Left lung (tissue), 10 donors: Measurements from ENCODE around the gene TGM3. TPM values are rescaled to one million over a fixed set of nuclear protein-coding genes. Genes with fewer than 3 reads are reported as not detected.

Experiments used
- ATAC-seq: fragments of 200-7000 bp; cut with Tn5 transposase; one replicate; pipeline ENCODE4 v1.9.1; 2020; ENCODE audit warnings: moderate library complexity
- DNase-seq, 4 donors: peaks; one replicate each; pipeline ENCODE4 v3.0.0-alpha.2; 2013 to 2020
- H3K27ac ChIP-seq, 2 donors: fragments of 200-600 bp; sonication (generic) in 1 of 2; one replicate each; pipeline versions ENCODE4 v1.5.0 to v1.8.0; 2020 to 2021
- H3K27me3 ChIP-seq, 2 donors: fragments of 200-600 bp; sonication (generic) in 1 of 2; one replicate each; pipeline versions ENCODE4 v1.5.0 to v1.8.0; 2020 to 2021
- H3K36me3 ChIP-seq, 2 donors: fragments of 200-600 bp; sonication (generic) in 1 of 2; one replicate each; pipeline versions ENCODE4 v1.5.0 to v1.8.0; 2020 to 2021
- H3K4me1 ChIP-seq, 2 donors: fragments of 200-600 bp; one replicate each; pipeline ENCODE4 v1.8.0; 2021
- H3K4me3 ChIP-seq, 2 donors: fragments of 200-600 bp; sonication (generic) in 1 of 2; one replicate each; pipeline versions ENCODE4 v1.5.0 to v1.8.0; 2020 to 2021; ENCODE audit warnings: mild to moderate bottlenecking in 1 of 2
- H3K9me3 ChIP-seq, 2 donors: fragments of 200-600 bp; sonication (generic) in 1 of 2; one replicate each; pipeline versions ENCODE4 v1.5.0 to v1.8.0; 2020 to 2021
- intact Hi-C, 2 donors: fragments of 100-400 bp; cut with DNase I; formaldehyde crosslinking; loops; one replicate each; pipeline versions ENCODE4 v1.11.2 to v1.14.2; 2022
- polyA plus RNA-seq, 6 donors: library from polyadenylated mRNA; unstranded; fragments of 120-200 nt; gene quantifications; one replicate each; pipeline ENCODE4 v1.2.1, GENCODE V29; 2013; ENCODE audit not compliant: insufficient read length in 6 of 6
- total RNA-seq, 2 donors: library from RNA; stranded (reverse); fragmentation: NEBNext Ultra II Directional; extraction: Animal tissue kit (Norgen Biotek cat#: 25700); gene quantifications; one replicate each; pipeline ENCODE4 v1.2.1, GENCODE V29; 2021
- TF ChIP-seq, protein P1 (sequence below), 2 donors: fragments of 200-600 bp; sonication (generic) in 1 of 2; IDR thresholded peaks; one replicate each; pipeline versions ENCODE4 v1.5.0 to v1.8.0; 2021; ENCODE audit warnings: antibody characterized with exemption in 2 of 2
- donor health status: DM: no; HTN: yes; CAD: no.
- donor health status: DM: no; HTN: no; CAD: no.

TGM3 gene
- total and polyA plus RNA-seq, 8 donors = 0.20 to 0.37 (median 0.27) TPM; not detected in 3

GRCh38 chr20:2289475-2289874, 6.3 kb upstream of the TGM3 start:
- ATAC-seq = no peak
- no peak for DNase-seq

GRCh38 chr20:2290486-2290885, 5.3 kb upstream of the TGM3 start:
- ATAC-seq (no peak), DNase-seq (no peak)
- TF ChIP-seq, protein P1, sequence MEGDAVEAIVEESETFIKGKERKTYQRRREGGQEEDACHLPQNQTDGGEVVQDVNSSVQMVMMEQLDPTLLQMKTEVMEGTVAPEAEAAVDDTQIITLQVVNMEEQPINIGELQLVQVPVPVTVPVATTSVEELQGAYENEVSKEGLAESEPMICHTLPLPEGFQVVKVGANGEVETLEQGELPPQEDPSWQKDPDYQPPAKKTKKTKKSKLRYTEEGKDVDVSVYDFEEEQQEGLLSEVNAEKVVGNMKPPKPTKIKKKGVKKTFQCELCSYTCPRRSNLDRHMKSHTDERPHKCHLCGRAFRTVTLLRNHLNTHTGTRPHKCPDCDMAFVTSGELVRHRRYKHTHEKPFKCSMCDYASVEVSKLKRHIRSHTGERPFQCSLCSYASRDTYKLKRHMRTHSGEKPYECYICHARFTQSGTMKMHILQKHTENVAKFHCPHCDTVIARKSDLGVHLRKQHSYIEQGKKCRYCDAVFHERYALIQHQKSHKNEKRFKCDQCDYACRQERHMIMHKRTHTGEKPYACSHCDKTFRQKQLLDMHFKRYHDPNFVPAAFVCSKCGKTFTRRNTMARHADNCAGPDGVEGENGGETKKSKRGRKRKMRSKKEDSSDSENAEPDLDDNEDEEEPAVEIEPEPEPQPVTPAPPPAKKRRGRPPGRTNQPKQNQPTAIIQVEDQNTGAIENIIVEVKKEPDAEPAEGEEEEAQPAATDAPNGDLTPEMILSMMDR (IDR thresholded peaks at IDR 0.05) = no peak
- Histone ChIP-seq H3K4me3 (no peak overlapping the region), H3K27me3 (no peaks in the 10 kb centered on the region), H3K4me1 (peaks cover 0 to 50% of the 10 kb centered on the region in 2 donors), H3K36me3 (no peaks in the 10 kb centered on the region), H3K27ac (peak overlapping the region in 1 of 2 donors; percentile 92), H3K9me3 (no peaks in the 10 kb centered on the region)
- intact Hi-C loops = no loop called here

More at GRCh38 chr20:2289475-2289874, 6.3 kb upstream of the TGM3 start:
- H3K4me3 ChIP-seq = no peak overlapping the region
- H3K9me3 ChIP-seq = no peaks in the 10 kb centered on the region
- H3K27ac ChIP-seq = peak overlapping the region in 1 of 2 donors; percentile 92
- peaks cover 0 to 50% of the 10 kb centered on the region in 2 donors for H3K4me1 ChIP-seq
- no peaks in the 10 kb centered on the region for H3K27me3 ChIP-seq
- TF ChIP-seq, protein P1 (IDR thresholded peaks at IDR 0.05) = no peak
- H3K36me3 ChIP-seq = no peaks in the 10 kb centered on the region
- intact Hi-C loops = no loop called here

DNA sequence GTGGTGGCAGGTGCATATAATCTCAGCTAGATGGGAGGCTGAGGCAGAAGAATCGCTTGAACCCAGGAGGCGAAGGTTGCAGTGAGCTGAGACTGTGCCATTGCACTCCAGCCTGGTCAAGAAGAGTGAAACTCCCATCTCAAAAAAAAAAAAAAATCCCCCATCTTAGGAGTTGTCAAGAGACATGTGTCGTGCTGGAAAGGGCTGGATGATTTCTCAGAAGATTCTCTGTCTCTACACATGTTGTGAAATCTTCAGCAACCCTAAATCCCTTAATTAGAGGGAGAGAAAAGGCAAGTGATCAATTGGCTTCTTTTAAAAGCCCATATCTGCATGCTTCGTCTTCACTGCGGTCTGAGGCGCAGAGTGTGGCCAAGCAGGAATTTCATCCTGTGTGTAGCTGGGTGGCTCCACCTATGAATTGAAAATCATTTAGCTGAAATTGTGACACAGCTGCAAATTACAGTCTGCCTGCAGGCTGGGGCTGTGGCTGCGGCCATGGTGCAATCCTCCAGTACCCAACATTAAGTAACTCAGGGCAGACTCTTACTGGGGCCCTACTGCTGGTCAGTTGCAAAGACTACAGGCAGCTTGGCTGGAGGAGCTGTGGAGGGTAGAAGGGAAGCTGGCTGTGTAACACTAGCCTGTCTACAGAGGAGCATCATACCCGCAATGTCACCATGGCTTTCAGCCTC, 3.2 kb upstream of the TGM3 start:
- H3K36me3 ChIP-seq = no peaks in the 10 kb centered on the region
- peak in 2 of 4 donors; percentile 67 to 87 for DNase-seq
- peak; percentile 69 for ATAC-seq
- no peak overlapping the region for H3K4me3 ChIP-seq
- peaks cover 0 to 50% of the 10 kb centered on the region in 2 donors for H3K4me1 ChIP-seq
- H3K27me3 ChIP-seq = no peaks in the 10 kb centered on the region
- H3K27ac ChIP-seq = peak overlapping the region in 1 of 2 donors; percentile 92
- intact Hi-C loops = no loop called here
- H3K9me3 ChIP-seq = no peaks in the 10 kb centered on the region
- TF ChIP-seq, protein P1 (IDR thresholded peaks at IDR 0.05) = peak in 1 of 2 donors; percentile 29

- no peak overlapping the region for H3K4me3 ChIP-seq
- peak overlapping the region in 1 of 2 donors; percentile 92 for H3K27ac ChIP-seq
- H3K4me1 ChIP-seq = peaks cover 0 to 48% of the 10 kb centered on the region in 2 donors
- H3K36me3 ChIP-seq = no peaks in the 10 kb centered on the region
- intact Hi-C loops = no loop called here
- TF ChIP-seq, protein P1 (IDR thresholded peaks at IDR 0.05) = no peak
- no peaks in the 10 kb centered on the region for H3K27me3 ChIP-seq
- DNase-seq (no peak), ATAC-seq (no peak)
- no peaks in the 10 kb centered on the region for H3K9me3 ChIP-seq
Measured at GRCh38 chr20:2293486-2293885, 2.3 kb upstream of the TGM3 start.

GRCh38 chr20:2293971-2294370, 1.8 kb upstream of the TGM3 start:
- ATAC-seq = no peak
- peaks cover 0 to 53% of the 10 kb centered on the region in 2 donors for H3K4me1 ChIP-seq
- TF ChIP-seq, protein P1 (IDR thresholded peaks at IDR 0.05) = no peak

More at GRCh38 chr20:2293971-2294370, 1.8 kb upstream of the TGM3 start:
- Histone ChIP-seq H3K4me3 (no peak overlapping the region), H3K27ac (peak overlapping the region in 1 of 2 donors; percentile 92), H3K9me3 (no peaks in the 10 kb centered on the region), H3K36me3 (no peaks in the 10 kb centered on the region), H3K27me3 (no peaks in the 10 kb centered on the region)
- intact Hi-C loops = no loop called here
- no peak for DNase-seq
